ENCODE results near the gene EYS.

The EYS gene

GRCh38 chr6:63673692-63674091, 2033.3 kb downstream of the EYS start:
- no peak for DNase-seq (ENCODE audit: low spot score)
- TF ChIP-seq, protein P1, sequence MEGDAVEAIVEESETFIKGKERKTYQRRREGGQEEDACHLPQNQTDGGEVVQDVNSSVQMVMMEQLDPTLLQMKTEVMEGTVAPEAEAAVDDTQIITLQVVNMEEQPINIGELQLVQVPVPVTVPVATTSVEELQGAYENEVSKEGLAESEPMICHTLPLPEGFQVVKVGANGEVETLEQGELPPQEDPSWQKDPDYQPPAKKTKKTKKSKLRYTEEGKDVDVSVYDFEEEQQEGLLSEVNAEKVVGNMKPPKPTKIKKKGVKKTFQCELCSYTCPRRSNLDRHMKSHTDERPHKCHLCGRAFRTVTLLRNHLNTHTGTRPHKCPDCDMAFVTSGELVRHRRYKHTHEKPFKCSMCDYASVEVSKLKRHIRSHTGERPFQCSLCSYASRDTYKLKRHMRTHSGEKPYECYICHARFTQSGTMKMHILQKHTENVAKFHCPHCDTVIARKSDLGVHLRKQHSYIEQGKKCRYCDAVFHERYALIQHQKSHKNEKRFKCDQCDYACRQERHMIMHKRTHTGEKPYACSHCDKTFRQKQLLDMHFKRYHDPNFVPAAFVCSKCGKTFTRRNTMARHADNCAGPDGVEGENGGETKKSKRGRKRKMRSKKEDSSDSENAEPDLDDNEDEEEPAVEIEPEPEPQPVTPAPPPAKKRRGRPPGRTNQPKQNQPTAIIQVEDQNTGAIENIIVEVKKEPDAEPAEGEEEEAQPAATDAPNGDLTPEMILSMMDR (IDR thresholded peaks at IDR 0.05; ENCODE audit: extremely low read depth, insufficient read depth, missing control alignments): no peak
- in situ Hi-C loops (cut with MboI; ENCODE audit: low pct_unique_long_range_greater_than_20kb, low sequenced_read_pairs, unreplicated experiment): no loop called here

DNA sequence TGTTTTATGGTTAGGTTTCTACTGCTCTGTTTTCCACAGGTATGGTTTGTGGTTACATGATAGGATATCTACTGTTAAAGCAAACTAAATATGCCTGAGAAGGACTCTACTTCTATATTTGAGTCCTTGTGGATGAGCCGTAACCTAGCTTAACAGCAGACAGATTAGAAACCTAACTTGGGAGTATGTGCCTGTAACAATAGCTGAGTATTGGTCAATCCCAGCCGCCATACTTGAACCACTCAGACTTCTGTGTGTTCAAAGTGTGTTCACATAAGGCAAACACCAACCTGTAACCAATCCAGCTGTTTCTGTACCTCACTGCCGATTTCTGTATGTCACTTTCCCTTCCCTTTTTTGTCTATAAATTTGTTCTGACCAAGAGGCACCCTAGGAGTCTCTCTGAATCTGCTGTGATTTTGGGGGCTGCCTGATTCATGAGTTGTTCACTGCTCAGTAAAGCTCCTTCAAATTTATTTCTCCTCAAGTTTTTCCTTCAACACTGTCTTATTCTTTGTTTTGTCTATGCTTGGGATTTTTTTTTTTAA, 2034.4 kb downstream of the EYS start:
- no peak for DNase-seq (ENCODE audit: low spot score)
- TF ChIP-seq, protein P1 (IDR thresholded peaks at IDR 0.05; ENCODE audit: extremely low read depth, insufficient read depth, missing control alignments): no peak
- in situ Hi-C loops (cut with MboI; ENCODE audit: low pct_unique_long_range_greater_than_20kb, low sequenced_read_pairs, unreplicated experiment): no loop called here

GRCh38 chr6:63671098-63671754, 2035.8 kb downstream of the EYS start:
- in situ Hi-C loops (cut with MboI; ENCODE audit: low pct_unique_long_range_greater_than_20kb, low sequenced_read_pairs, unreplicated experiment): no loop called here
- TF ChIP-seq, protein P1 (IDR thresholded peaks at IDR 0.05; ENCODE audit: extremely low read depth, insufficient read depth, missing control alignments): no peak
- DNase-seq (ENCODE audit: low spot score): no peak
